Suppressor macrophage treated with lipopolysaccharide for 4 hours (primary cell): ENCODE data around the gene NFKB1.
A peak's percentile ranks its signal among the peaks of the same experiment; 100 is the strongest.

Experiments
- DNase-seq: peaks from one replicate; pipeline ENCODE4 v3.0.0-alpha.2; 2020

NFKB1 gene

DNA sequence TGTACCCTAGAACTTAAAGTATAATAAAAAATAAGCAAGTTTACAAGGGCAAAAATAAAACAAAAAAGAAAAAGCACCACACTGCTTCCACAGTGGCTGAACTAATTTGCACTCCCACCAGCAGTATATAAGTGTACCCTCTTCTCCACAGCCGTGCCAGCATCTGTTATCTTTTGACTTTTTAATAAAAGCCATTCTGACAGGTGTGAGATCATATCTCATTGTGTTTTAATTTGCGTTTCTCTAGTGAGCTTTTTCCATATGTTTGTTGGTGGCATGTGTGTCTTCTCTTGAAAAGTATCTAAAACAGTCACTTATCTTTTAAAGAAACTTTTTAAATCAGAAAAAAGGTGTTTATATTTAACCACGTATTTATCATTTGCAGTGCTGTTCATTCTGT is 71.3 kb downstream of the NFKB1 start:
- no peak for DNase-seq

DNA sequence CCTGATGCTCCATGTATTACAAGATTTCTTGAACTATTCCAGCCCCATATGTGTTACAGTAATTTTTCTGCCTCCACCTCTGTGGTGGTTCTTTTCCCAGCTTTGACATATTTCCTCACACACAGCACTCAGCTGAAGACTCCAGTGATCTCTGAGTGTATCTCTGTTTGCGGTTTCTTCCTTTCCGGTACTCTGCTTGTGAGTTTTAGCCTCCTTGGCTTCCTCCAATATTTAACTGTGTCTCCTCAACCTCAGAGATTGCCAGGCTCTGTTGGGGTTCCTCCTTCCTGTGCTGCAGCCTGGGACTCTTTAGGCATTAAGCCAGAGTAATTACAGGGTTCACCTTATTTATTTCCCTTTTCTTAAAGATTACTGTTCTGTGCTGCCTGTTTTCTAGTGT is 73.2 kb downstream of the NFKB1 start:
- peak; percentile 61 for DNase-seq

DNA sequence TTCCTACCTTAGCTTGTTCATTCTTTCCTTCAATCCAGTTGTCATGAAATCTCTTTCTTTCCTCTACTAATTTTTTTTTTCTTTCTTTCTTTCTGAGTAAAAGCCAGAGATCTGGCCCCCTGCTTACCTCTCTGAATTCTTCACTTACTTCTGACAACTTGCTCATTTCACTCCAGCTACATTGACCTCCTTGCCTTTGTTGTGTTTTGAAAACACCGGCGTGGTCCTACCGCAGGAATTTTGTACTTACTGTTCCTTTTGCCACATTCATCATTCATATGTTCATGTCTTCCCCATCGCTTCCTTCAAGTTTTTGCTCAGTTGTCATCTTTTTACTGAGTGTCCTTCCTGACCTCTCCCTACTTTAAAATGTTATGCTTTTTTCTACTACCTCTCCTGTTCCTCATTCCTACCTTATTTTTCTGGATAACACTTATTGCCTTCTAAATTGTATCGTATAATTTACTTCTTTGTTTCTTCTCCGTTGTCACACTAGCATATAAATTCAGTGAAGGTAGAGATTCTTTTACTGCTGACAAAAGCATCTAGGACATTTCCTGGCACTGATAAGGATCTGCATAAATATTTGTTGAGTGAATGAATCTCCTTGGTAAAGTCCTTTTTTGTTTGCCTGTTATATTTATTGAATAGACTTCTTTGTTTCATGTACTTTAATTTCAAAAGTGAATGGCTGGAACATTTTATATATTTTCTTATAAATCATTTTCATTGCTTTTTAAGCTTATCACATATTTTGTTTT is 74.4 kb downstream of the NFKB1 start:
- DNase-seq: no peak

DNA sequence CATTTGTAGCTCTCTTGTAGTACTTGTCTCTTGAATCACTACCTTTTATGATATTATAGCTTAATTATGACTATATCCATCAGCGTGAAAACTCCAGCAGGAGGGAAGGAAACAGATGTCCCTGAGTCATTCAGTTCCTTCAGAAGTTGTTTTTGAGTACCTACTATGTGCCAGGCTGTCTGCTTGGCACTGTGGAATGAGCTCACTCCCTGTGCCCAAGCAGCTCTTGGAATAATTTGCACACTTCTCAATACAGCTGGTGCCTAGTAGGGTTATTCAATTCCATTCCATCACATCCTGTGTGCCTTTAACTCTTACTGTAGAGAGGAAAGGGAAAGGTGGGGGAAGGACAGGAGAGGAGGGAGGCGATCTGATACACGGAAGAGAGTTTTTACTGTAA is 77.1 kb downstream of the NFKB1 start:
- no peak for DNase-seq

DNA sequence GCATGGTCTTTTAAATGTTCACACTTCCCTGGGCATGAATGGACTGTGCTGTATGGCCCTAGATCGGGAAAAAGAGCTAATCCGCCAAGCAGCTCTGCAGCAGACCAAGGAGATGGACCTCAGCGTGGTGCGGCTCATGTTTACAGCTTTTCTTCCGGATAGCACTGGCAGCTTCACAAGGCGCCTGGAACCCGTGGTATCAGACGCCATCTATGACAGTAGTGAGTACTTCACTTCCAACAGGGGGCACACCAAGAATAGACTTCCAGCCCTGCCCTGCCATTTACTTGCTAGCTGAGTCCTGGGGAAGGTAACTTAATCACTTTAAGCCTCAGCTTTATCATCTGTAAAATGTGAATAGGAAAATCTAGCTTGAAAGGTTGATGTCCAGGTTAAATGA is 77.7 kb downstream of the NFKB1 start:
- no peak for DNase-seq

DNA sequence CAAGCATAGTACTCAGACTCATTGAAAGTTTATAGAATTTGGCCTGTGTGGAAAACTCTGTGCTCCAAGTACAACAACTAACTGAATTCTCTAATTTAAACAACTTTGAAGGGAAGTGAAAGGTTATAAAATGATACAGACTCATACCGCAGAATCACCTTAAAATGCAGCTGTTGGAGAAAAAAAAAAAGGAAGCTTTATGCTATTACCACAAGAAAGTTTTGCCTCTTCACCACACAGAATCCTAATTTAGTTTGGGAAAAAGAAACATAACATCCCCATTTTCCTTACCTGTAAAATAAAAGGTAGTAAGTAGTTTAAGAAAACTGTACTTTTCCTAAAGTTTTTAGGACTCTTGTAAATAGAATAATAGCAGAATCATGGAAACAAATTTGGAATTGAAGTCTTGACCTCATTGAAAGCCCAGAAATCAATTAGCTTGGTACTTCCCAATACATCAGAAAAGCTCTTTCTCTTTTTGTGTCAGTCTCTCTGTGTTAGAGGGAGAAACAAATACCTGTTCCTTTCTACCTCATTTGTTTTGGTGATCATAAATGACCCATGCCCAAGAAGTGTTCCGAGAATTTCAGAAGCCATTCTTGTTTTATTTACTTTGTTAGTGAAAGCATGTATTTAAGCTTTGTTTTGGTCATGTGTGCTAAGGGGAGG is 78.8 kb downstream of the NFKB1 start:
- DNase-seq: no peak

DNA sequence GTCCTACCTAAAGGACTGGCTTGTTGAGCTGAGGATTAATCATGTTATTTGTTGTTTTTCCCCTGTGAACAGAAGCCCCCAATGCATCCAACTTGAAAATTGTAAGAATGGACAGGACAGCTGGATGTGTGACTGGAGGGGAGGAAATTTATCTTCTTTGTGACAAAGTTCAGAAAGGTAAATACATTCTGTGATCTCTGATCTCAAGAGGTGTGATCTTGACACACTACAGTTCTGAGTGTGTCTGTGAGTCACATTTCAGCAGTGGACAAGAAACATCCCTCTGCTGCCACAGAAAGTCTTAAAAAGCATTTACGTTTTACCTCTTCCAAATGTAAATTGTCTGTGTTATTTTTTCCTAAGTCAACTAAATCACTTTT is 79.3 kb downstream of the NFKB1 start:
- DNase-seq: no peak

DNA sequence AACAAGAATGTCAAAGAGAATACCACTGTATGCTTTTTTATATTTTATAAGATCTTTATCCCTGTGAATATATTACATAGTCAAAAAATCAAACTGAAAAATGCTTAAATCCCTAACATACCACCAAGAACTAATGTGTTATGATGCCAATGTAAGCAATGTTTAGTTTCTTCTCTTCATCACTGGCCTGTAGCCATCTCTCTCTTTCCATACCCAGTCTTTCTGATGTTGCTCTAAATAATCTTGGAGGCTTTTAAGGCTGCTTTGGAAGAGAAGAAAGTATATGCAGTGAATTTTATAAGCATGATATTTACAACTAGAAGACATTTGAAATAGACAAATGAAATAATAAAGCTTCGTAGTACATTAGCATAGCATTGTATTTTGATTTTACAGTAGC is 82.9 kb downstream of the NFKB1 start:
- no peak for DNase-seq

DNA sequence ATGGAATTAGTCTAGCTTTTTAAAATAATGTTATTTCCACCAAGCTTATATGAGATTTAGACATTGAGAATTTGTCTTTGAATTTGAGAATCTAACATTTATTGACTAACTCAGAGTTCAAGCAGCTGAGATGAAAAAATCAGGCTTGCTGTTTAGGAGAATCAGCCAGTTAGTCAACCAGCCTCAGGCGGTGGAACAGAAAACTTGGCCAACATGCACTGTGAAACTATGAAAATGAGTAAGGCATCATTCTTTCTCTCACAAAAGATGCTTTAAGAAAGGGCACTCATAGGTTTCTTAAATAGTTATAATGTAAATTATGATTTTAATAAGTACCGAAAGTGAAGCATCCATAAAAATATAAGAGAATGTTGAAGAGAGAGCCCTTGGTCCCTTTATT is 84.2 kb downstream of the NFKB1 start:
- DNase-seq: no peak

DNA sequence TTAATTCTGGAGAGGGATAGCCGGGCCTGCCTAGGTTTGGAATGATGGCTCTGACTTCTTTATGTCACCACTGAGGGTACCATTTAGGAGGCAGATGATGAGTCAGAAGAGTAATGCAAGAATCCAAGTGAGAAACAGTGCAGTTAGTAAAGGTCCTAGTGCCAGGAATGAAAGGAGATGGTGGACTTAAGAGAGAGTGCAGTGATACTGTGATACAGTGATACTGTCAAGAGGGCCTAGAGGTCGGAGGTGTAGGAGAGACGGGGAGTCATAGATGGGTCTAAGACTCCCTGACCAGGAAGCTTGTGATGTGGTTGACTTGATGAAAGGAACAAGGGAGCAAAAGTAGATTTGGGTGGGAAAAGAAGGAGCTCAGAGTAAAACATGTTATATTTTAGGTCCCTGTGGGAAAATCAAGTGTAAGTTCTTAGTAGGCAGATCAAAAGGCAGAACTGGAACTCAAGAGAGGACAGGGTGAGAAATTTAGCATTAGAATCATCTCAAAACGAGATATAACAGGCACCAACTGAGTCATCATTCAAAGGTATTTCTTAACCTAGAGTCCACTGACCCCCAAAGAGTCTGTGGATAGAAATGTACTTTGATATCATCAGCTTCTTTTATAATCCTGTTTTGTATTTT is 85.0 kb downstream of the NFKB1 start:
- no peak for DNase-seq

DNA sequence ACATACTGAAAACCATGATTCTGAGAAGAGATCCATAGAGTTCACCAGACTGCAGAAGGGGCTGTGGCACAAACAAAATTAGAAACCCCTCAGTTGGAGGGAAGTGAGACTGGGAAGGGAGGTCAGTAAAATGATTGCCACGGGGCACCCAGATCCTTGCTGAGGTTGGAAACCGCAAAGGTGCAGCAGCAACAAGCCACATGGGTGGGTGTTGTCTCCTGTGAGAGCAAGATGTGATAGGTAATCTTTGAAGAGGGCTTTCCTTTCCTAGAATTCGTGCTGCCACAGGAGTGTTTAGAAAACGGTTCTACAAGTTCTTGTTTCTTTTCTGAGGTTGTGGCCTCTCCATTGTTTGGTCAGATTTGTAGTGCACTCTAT is 85.5 kb downstream of the NFKB1 start:
- DNase-seq: no peak

DNA sequence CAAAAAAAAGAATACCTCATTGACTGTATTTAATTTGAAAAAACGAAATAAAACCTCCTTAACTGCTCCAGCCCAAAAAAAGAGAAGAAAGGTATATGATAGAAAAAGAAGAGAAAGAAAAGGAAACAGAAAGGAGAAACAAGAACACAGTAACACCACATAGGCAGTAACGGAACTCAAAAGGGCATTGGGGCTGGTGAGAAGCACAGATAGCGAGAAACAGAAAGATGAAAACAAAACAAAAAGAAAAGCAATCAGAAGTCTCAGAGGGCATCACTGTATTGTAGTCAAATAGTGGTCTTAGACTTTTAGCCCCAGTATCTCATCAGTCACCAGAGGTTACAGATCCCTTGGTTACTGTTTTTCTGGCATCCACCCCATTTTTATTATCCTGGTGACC is 88.6 kb downstream of the NFKB1 start:
- no peak for DNase-seq

DNA sequence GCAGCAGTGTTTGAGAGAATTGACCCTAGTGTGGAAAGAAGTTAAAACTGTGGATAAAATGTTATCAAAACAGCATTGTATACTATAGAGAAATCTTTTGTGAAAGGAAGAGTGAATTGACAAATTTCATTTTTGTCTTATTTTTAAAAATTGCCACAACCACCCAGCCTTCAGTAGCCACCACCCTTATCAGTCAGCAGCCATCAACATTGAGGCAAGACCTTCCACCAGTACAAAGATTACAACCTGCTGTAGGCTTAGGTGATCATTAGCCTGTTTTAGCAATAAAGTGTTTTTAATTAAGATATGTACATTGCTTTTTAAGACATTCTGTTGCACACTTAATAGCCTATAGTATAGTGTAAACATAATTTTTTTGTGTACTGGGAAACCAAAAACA is 91.1 kb downstream of the NFKB1 start:
- no peak for DNase-seq

DNA sequence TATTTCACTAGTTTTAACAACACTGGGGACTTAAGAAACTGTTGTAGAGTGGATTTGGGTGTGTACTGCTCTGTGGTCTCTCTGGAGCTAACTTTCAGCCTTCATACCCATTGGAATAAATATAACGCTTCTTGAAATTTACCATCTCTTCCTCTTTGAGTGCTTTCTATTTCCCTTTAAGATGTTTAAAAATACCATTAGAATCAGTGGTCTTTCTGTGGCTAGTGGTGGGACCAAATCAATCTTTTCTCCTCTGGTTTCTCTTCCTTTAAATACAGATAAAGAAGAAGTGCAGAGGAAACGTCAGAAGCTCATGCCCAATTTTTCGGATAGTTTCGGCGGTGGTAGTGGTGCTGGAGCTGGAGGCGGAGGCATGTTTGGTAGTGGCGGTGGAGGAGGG is 92.0 kb downstream of the NFKB1 start:
- peak; percentile 45 for DNase-seq

DNA sequence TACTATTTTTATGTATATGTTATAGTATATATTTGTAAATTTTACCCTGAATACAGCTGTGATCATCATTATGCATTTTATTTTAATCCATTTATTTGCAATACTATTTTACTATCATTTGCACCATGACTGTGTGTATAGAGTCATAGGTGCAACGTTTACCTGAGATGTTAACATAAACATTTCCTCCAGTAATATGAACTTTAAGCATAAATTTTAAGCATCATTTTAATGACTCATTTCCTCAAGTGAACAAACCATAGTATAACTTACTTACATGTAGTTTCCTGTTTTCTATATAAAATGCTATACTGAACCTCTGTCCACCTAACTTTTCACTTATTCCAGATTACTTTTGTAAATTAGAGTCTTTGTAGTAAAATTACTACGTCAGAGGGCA is 92.8 kb downstream of the NFKB1 start:
- DNase-seq: no peak

DNA sequence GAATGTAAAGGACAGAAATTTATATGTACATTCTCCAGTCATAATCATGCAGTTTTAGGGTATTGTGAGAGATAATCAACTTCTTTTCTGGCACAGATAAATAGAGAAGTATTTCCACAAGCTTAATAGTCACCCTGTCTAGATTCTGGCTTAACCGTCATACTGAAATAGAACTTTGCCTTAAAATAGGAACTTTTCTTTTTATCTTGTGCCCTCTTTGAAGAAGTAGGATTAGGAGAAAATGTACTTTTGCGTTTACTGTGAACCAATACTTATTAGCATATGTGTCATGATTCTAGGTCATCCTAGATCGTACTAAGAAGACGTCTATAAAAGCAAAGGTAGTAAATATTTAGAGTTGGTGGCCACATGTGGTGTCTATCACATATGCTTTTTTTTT is 95.4 kb downstream of the NFKB1 start:
- peak; percentile 39 for DNase-seq

DNA sequence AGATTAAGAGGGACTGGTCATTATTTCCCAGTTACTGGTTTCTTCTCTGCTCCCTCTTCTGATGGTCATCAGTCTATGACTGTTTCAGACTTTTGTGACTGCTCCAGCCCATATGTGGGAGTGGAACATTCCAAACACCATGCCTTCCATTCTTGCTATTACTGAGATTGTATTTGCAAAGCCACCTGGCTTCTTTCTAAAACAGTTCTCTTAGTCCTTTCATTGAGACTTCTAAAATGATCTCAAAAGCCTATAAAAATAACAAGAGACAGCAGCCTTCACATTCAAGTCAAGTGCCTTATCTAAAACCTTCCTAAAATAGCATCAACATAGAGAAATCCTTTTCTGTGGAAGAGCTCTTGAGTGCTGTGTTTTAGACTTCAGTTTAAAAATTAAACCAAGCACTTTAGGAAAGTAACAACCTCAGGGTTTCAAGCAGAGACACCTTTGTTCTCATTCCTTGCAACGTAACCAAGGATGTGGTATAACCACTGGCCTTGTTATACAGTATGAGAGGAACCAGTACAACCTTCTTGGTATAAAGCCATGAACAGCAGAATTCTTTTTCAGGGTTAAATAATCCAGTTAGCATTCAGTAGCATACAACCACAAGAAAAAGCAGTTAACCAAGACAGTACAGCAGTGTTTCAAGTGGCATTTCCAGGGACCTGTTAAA is 97.1 kb downstream of the NFKB1 start:
- DNase-seq: no peak

DNA sequence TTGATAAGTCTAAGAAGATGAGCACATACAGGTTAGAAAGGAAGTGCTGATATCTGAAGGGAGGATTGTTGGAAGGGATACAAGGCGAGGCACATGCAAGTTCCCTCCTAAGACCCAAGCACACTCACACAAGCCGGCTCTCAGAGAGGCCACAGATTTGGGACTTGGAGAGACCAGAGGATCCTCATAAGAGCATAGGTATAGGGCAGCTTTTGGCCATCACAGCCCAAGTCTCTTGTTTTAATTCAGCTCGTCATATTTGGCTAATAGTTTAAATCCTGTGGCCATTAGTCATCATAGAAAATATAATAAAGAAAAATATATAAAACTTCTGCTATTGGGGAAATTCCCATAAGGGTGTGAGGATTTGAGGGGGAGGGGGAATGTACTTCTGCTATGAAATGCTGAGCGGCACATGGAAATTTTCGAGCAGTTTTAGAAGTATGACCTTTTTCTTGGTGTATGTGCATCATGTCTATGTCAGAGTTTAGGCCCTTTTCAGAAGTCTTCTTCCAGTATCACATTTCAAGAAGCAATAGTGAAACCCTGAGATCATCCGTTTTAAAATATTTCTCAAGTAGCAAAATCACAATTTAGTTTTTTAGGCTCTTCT is 97.7 kb downstream of the NFKB1 start:
- DNase-seq: peak; percentile 93

DNA sequence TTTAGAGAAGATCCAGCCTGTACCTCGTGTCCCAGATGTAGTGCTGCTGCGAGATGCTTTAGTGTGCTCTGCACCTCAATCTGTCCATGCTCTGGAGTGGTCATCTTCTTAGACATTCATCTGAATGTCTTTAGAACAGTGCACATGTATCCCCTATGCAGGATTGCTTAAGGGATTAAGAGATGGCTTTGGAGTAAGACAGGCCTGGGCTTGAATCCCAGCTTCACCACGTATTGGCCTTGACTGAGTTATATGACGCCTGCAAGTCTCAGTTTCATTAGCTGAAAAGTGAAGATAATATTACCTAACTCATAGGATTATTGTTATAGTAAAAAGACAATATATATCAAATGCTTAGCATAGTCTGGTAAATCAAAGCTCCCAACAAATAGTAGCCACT is 98.3 kb downstream of the NFKB1 start:
- no peak for DNase-seq

DNA sequence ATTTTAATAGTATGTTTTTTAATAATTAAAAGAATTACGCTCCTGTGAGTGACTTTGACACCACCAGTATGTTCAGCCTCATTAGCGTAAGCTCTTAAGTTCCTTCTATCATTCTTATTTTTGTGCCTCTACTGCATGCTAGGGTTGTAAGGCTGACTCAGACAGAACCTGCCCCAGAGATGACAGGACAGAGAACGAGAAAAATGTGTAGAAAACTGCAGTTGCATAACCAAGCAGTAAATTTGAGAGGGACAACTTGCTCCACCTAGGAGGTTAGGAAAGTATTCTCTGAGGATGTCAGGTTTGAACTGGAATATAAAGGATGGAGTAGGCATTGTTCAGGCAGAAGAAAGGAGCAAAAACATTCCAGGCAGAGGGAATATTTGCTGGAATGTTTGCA is 98.7 kb downstream of the NFKB1 start:
- no peak for DNase-seq

DNA sequence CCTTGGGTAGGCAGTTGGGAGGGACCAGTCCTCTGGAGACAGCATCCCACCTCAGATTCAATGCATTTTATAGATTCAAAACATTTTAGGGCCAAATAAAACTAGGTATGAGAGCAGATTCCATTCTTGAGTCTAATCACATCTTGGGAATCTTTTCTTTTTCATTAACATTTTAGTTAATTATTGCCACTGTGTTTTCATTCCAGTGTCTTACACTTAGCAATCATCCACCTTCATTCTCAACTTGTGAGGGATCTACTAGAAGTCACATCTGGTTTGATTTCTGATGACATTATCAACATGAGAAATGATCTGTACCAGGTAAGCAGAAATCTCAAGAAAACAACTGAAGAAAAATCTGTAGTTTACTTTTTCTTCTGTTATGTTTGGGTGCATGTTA is 99.5 kb downstream of the NFKB1 start:
- DNase-seq: no peak

DNA sequence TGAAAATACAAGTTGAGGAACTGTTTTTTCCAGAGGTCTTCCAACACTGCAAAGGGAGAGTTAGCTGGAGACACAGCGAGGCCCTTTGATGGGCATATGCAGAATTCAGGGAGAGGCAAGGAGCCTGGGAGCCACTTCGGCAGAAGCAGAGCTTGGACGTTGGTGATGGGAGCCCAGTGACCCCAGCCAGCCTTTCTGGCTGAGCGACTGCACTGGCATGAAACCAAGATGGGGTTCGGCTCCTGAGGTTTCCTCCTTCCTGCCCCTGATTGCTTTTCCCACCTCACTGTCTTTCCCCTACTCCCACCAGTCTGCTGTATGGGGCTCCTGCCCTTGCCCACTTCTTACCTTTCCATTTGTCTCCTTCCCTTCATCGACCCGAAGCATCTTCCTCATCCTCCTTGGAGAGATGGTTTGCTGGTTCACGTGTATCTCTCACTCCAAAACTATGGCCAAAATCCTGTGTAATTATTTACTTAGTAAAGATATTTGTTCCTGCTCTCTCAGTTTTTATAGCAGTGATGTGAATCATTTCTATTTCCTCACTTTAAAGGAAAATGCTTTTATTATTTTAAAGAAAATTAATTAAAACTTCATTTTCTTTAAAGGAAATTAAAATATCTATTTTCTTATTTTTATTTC is 100.5 kb downstream of the NFKB1 start:
- DNase-seq: no peak
